ENCODE results near the gene MYO1G. TPM values are rescaled to one million over a fixed set of nuclear protein-coding genes. Genes with fewer than 3 reads are reported as not detected.

Gene MYO1G
- total RNA-seq, 1 donor from 2014 or later = not detected

DNA sequence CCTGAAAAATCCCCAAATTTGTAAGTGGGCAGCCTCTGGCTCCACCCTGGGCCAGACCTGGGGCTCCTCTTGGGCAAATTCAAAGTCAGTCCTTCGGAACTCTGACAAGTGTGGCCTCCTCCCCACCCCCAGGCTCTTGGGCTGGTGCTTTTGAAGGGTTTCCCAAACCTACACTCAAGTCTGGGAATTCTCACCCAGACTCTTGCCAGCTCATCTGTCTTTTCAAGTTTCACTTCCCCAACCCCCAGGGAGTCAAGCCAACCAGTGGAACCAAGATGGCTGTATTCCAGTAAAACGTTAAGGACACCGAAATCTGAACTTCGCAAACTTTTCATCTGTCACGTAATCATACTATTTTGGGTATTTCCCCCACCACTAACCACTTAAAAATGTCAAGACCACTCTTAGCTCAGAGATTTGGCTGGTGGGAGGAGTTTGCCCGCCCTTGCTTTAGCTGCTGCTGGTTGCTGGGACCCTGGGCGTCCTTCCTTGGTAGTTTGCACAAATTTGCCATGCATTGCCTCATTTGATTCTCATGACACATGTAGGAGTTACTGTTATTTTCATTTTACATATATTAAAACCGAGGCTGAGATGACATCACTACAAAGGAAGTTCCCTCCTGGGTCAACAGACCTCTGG, 1.7 kb upstream of the MYO1G start:
- Mint-ChIP-seq H3K4me1 (peaks cover 12% of the 10 kb centered on the region), H3K4me3 (no peak overlapping the region), H3K36me3 (peaks cover 31% of the 10 kb centered on the region), H3K27me3 (ENCODE audit: insufficient read depth, low read depth) (peaks cover 8% of the 10 kb centered on the region), H3K9me3 (no peaks in the 10 kb centered on the region), H3K27ac (peak overlapping the region; percentile 63)
- Histone ChIP-seq H3K9me3 (ENCODE audit: low read depth) (no peaks in the 10 kb centered on the region), H3K27ac (no peak overlapping the region), H3K4me3 (no peak overlapping the region), H2AFZ (replicated peaks) (no peak overlapping the region), H3K9ac (no peak overlapping the region), H3K4me1 (peaks cover 15% of the 10 kb centered on the region), H3K79me2 (ENCODE audit: low read depth) (peaks cover 19% of the 10 kb centered on the region), H3F3A (ENCODE audit: low read depth) (peaks cover 40% of the 10 kb centered on the region), H4K20me1 (ENCODE audit: low read depth) (peaks cover 16% of the 10 kb centered on the region), H3K36me3 (peaks cover 7% of the 10 kb centered on the region), H3K27me3 (no peaks in the 10 kb centered on the region), H3K4me2 (no peak overlapping the region)
- no peak for DNase-seq (ENCODE audit: low spot score)
- TF ChIP-seq, protein P1, sequence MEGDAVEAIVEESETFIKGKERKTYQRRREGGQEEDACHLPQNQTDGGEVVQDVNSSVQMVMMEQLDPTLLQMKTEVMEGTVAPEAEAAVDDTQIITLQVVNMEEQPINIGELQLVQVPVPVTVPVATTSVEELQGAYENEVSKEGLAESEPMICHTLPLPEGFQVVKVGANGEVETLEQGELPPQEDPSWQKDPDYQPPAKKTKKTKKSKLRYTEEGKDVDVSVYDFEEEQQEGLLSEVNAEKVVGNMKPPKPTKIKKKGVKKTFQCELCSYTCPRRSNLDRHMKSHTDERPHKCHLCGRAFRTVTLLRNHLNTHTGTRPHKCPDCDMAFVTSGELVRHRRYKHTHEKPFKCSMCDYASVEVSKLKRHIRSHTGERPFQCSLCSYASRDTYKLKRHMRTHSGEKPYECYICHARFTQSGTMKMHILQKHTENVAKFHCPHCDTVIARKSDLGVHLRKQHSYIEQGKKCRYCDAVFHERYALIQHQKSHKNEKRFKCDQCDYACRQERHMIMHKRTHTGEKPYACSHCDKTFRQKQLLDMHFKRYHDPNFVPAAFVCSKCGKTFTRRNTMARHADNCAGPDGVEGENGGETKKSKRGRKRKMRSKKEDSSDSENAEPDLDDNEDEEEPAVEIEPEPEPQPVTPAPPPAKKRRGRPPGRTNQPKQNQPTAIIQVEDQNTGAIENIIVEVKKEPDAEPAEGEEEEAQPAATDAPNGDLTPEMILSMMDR (IDR thresholded peaks at IDR 0.05) = no peak
- TF ChIP-seq EZH2 (IDR thresholded peaks at IDR 0.05) = no peak
- no peak for TF ChIP-seq EZH2phosphoT487 (IDR thresholded peaks at IDR 0.05)

DNA sequence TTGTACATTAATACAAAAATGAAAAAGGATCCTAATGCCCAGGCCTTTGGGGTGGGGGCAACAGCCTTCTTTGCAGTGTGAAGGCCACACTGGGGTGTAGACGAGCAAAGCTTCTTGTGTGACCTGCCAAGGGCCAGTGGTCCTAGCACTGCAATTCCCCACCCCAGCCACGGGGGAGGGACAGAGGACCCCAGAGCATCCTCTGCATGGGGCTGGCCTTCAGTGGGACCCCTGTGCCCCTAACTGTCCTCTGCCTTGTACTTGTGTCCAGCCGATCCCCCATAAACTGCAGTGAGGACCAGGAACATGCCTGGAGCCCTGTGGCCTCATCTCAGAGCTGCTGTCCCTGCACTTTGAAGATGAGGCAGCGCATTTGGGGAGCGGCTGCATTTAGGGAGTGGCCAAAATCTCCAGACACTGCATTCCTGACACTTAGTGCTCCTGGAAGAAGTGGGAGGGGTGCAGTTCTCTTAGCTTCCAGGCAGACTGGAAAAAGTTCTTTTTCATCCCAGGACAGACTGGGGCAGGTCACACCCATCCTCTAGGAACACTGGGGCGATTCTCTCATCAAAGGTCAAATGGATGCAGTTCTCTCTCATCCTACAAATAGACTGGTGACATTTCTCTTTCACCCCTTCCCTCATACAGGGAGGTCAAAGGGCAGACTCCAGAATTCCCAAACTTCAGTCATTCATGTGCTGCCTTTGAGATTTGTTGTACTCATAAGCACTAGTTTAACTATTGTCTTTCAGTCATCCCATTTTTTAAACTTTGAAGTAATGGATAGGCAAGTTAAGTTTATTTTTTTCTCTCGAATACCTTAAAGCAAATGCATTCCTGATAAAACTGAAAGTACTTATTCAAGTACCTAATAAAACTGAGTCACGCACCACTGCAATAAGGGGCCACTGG, 922 bp upstream of the MYO1G start:
- H3K4me3 Mint-ChIP-seq = no peak overlapping the region
- H3K9ac ChIP-seq = no peak overlapping the region
- H3K27ac Mint-ChIP-seq = no peak overlapping the region
- H2AFZ ChIP-seq (replicated peaks) = no peak overlapping the region
- H3K4me1 ChIP-seq = peaks cover 7% of the 10 kb centered on the region
- H3K9me3 Mint-ChIP-seq = no peaks in the 10 kb centered on the region
- H3K27me3 Mint-ChIP-seq (ENCODE audit: insufficient read depth, low read depth) = peaks cover 8% of the 10 kb centered on the region
- no peak overlapping the region for H3K4me3 ChIP-seq
- H3F3A ChIP-seq (ENCODE audit: low read depth) = peaks cover 33% of the 10 kb centered on the region
- H3K36me3 ChIP-seq = peaks cover 7% of the 10 kb centered on the region
- H4K20me1 ChIP-seq (ENCODE audit: low read depth) = peaks cover 8% of the 10 kb centered on the region
- H3K9me3 ChIP-seq (ENCODE audit: low read depth) = no peaks in the 10 kb centered on the region
- H3K27me3 ChIP-seq = no peaks in the 10 kb centered on the region
- TF ChIP-seq, protein P1 (IDR thresholded peaks at IDR 0.05) = no peak
- TF ChIP-seq EZH2 (IDR thresholded peaks at IDR 0.05) = no peak
- no peak for TF ChIP-seq EZH2phosphoT487 (IDR thresholded peaks at IDR 0.05)
- H3K79me2 ChIP-seq (ENCODE audit: low read depth) = peaks cover 11% of the 10 kb centered on the region
- H3K4me2 ChIP-seq = no peak overlapping the region
- H3K36me3 Mint-ChIP-seq = peaks cover 26% of the 10 kb centered on the region
- H3K27ac ChIP-seq = no peak overlapping the region
- peaks cover 5% of the 10 kb centered on the region for H3K4me1 Mint-ChIP-seq
- no peak for DNase-seq (ENCODE audit: low spot score)

DNA sequence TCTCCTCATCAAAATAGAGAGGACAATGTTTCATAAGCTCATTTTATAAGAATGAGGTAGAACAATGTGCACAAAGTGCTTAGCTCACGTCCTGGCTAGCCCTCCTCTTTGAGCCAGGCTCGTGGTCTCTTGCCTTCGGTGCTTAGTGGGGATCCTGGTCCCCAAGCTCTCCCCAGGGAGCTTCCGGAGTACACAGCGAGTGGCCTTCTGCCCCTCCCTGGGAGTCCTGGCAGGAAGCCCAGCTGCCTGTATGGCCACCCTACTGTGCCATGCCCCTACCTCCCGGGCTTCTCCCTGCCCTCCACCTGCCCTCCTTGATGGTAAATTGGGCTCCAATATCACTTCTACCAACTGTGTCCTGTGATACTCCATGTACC, 868 bp downstream of the MYO1G start:
- Mint-ChIP-seq H3K36me3 (peaks cover 12% of the 10 kb centered on the region), H3K4me1 (no peaks in the 10 kb centered on the region), H3K27me3 (ENCODE audit: insufficient read depth, low read depth) (no peaks in the 10 kb centered on the region), H3K4me3 (no peak overlapping the region), H3K27ac (no peak overlapping the region), H3K9me3 (no peaks in the 10 kb centered on the region)
- no peak overlapping the region for H3K9ac ChIP-seq
- no peak overlapping the region for H2AFZ ChIP-seq (replicated peaks)
- TF ChIP-seq EZH2phosphoT487 (IDR thresholded peaks at IDR 0.05) (no peak), EZH2 (IDR thresholded peaks at IDR 0.05) (no peak)
- TF ChIP-seq, protein P1 (IDR thresholded peaks at IDR 0.05) = no peak
- no peak overlapping the region for H3K4me3 ChIP-seq
- no peaks in the 10 kb centered on the region for H3K9me3 ChIP-seq (ENCODE audit: low read depth)
- H3K4me1 ChIP-seq = no peaks in the 10 kb centered on the region
- no peaks in the 10 kb centered on the region for H4K20me1 ChIP-seq (ENCODE audit: low read depth)
- DNase-seq (ENCODE audit: low spot score) = no peak
- no peak overlapping the region for H3K4me2 ChIP-seq
- H3K36me3 ChIP-seq = peaks cover under 1% of the 10 kb centered on the region
- H3K27me3 ChIP-seq = no peaks in the 10 kb centered on the region
- no peak overlapping the region for H3K27ac ChIP-seq
- peaks cover 15% of the 10 kb centered on the region for H3F3A ChIP-seq (ENCODE audit: low read depth)
- no peaks in the 10 kb centered on the region for H3K79me2 ChIP-seq (ENCODE audit: low read depth)

Data from neural progenitor cell (in vitro differentiated cells).